HEK293 (cell line): Measurements from ENCODE around the gene PBRM1.

ENCODE experiments used
- ZFP3 ChIP-seq: fragments of 450-650 bp; formaldehyde crosslinking; IDR thresholded peaks from 2 replicates; pipeline ENCODE4 v1.5.1; 2016; ENCODE audit warnings: low read depth, missing biosample characterization, missing genetic modification characterization
- TF ChIP-seq, protein P1 (sequence below): fragments of 450-650 bp; formaldehyde crosslinking; IDR thresholded peaks from 2 replicates; pipeline ENCODE4 v1.5.1; 2016; ENCODE audit warnings: missing biosample characterization, missing genetic modification characterization
- TF ChIP-seq, protein P2 (sequence below): fragments of 450-650 bp; formaldehyde crosslinking; IDR thresholded peaks from 2 replicates; pipeline ENCODE4 v1.5.1; 2016; ENCODE audit warnings: missing biosample characterization, missing genetic modification characterization

DNA sequence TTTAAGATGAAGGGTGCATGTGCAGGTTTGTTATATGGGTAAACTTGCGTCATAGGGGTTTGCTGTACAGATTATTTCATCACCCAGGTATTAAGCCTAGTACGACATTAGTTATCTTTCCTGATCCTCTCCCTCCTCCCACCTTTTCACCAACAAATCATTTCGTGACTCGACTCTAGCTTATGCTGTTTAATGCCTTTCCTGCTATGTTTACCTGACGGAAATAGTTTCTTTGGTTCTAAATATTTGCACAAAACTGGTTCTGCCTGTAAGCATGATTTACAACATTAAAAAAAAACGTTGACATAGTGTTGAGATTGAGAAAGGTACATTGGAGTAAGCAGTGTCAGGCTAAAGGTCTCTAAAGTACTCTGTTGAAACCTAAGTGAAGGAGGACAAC, 2.6 kb upstream of the PBRM1 start:
- TF ChIP-seq, protein P1, sequence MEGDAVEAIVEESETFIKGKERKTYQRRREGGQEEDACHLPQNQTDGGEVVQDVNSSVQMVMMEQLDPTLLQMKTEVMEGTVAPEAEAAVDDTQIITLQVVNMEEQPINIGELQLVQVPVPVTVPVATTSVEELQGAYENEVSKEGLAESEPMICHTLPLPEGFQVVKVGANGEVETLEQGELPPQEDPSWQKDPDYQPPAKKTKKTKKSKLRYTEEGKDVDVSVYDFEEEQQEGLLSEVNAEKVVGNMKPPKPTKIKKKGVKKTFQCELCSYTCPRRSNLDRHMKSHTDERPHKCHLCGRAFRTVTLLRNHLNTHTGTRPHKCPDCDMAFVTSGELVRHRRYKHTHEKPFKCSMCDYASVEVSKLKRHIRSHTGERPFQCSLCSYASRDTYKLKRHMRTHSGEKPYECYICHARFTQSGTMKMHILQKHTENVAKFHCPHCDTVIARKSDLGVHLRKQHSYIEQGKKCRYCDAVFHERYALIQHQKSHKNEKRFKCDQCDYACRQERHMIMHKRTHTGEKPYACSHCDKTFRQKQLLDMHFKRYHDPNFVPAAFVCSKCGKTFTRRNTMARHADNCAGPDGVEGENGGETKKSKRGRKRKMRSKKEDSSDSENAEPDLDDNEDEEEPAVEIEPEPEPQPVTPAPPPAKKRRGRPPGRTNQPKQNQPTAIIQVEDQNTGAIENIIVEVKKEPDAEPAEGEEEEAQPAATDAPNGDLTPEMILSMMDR (tag by site-specific recombination) = no peak
- TF ChIP-seq ZFP3 (tag by site-specific recombination) = no peak
- TF ChIP-seq, protein P2, sequence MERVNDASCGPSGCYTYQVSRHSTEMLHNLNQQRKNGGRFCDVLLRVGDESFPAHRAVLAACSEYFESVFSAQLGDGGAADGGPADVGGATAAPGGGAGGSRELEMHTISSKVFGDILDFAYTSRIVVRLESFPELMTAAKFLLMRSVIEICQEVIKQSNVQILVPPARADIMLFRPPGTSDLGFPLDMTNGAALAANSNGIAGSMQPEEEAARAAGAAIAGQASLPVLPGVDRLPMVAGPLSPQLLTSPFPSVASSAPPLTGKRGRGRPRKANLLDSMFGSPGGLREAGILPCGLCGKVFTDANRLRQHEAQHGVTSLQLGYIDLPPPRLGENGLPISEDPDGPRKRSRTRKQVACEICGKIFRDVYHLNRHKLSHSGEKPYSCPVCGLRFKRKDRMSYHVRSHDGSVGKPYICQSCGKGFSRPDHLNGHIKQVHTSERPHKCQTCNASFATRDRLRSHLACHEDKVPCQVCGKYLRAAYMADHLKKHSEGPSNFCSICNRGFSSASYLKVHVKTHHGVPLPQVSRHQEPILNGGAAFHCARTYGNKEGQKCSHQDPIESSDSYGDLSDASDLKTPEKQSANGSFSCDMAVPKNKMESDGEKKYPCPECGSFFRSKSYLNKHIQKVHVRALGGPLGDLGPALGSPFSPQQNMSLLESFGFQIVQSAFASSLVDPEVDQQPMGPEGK (tag by site-specific recombination) = no peak
